IMR-90 (cell line): ENCODE measurements around the gene ETV6. TPM values are rescaled to one million over a fixed set of nuclear protein-coding genes. Genes with fewer than 3 reads are reported as not detected.

Experiments used
- ATAC-seq: fragments of 200-7000 bp; cut with Tn5 transposase; 2 replicates; pipeline ENCODE4 v1.9.1; 2020; ENCODE audit warnings: low read depth, mild to moderate bottlenecking, moderate library complexity
- BruUV-seq: library from RNA; stranded (reverse); fragments of 400-500 nt; replicated peaks from 2 replicates; lab custom pipeline; 2021; lab: Mats Ljungman, UMichigan
- CTCF ChIA-PET: fragments of 300-600 bp; formaldehyde crosslinking; extraction: SDS; loops from one replicate; lab custom pipeline; 2021; ENCODE audit warnings: antibody characterized with exemption; lab: Yijun Ruan, JAX
- POLR2A ChIA-PET: fragments of 300-600 bp; sonication (Branson Sonifier 250); formaldehyde crosslinking; loops from one replicate; lab custom pipeline; 2022; ENCODE audit warnings: antibody characterized with exemption; ENCODE audit not compliant: unreplicated experiment; lab: Charles Lee
- DNase-seq: peaks from one replicate; pipeline ENCODE4 v3.0.0; 2013
- H2AFZ ChIP-seq: replicated peaks from 2 replicates; pipeline ENCODE3; 2013; ENCODE audit warnings: low read length, mild to moderate bottlenecking; ENCODE audit not compliant: poor library complexity
- H2AK5ac ChIP-seq: 2 replicates; pipeline ENCODE4 v1.6.1; 2013; ENCODE audit warnings: low read depth, low read length, inconsistent platforms
- H2AK9ac ChIP-seq: replicated peaks from 2 replicates; pipeline ENCODE3; 2013; ENCODE audit warnings: mild to moderate bottlenecking, low read depth, low read length, moderate library complexity; ENCODE audit not compliant: poor library complexity
- H2BK120ac ChIP-seq: 2 replicates; pipeline ENCODE4 v1.6.1; 2013; ENCODE audit warnings: low read depth, low read length, inconsistent platforms
- H2BK15ac ChIP-seq: 3 replicates; pipeline ENCODE4 v1.6.1; 2013; ENCODE audit warnings: low read depth, low read length, inconsistent platforms
- H2BK20ac ChIP-seq: 2 replicates; pipeline ENCODE4 v1.6.1; 2013; ENCODE audit warnings: low read depth, mild to moderate bottlenecking, inconsistent platforms, low read length, moderate library complexity
- H2BK5ac ChIP-seq: 2 replicates; pipeline ENCODE4 v1.6.1; 2013; ENCODE audit warnings: mild to moderate bottlenecking, low read depth, low read length, inconsistent platforms; ENCODE audit not compliant: poor library complexity, severe bottlenecking
- H3K14ac ChIP-seq: replicated peaks from 2 replicates; pipeline ENCODE4 v1.6.1; 2013; ENCODE audit warnings: low read depth, low read length, inconsistent platforms
- H3K18ac ChIP-seq: 2 replicates; pipeline ENCODE4 v1.6.1; 2013; ENCODE audit warnings: low read depth, low read length, control low read depth
- H3K23ac ChIP-seq: 2 replicates; pipeline ENCODE4 v1.6.1; 2013; ENCODE audit warnings: low read depth, low read length, inconsistent platforms
- H3K27ac ChIP-seq: 2 replicates; pipeline ENCODE4 v1.5.1; 2013; ENCODE audit warnings: mild to moderate bottlenecking, control low read depth, low read length; ENCODE audit not compliant: insufficient read depth
- H3K27me3 ChIP-seq: 2 replicates; pipeline ENCODE4 v1.6.1; 2013; ENCODE audit warnings: low read length; ENCODE audit not compliant: control insufficient read depth, insufficient read depth
- H3K36me3 ChIP-seq: 2 replicates; pipeline ENCODE4 v1.6.1; 2013; ENCODE audit warnings: low read length, mixed read lengths; ENCODE audit not compliant: control insufficient read depth, insufficient read depth
- H3K4ac ChIP-seq: 2 replicates; pipeline ENCODE4 v1.6.1; 2013; ENCODE audit warnings: low read depth, low read length, inconsistent platforms
- H3K4me1 ChIP-seq: 2 replicates; pipeline ENCODE4 v1.6.1; 2013; ENCODE audit warnings: low read length, mixed read lengths; ENCODE audit not compliant: control insufficient read depth, insufficient read depth
- H3K4me2 ChIP-seq: 2 replicates; pipeline ENCODE4 v1.6.1; 2013; ENCODE audit warnings: low read depth, mild to moderate bottlenecking, control low read depth, low read length, moderate library complexity
- H3K4me3 ChIP-seq: 2 replicates; pipeline ENCODE4 v1.5.1; 2013; ENCODE audit warnings: low read depth, mild to moderate bottlenecking, control low read depth, low read length, moderate library complexity; ENCODE audit not compliant: insufficient read depth
- H3K56ac ChIP-seq: 2 replicates; pipeline ENCODE4 v1.6.1; 2013; ENCODE audit warnings: low read length, inconsistent platforms; ENCODE audit not compliant: insufficient read depth; ENCODE audit errors: extremely low read depth
- H3K79me1 ChIP-seq, 2 experiments: 2 replicates each; pipeline ENCODE4 v1.6.1; 2013; ENCODE audit warnings: low read length in 2 of 2, inconsistent platforms in 1 of 2, low read depth in 1 of 2
- H3K9ac ChIP-seq: 2 replicates; pipeline ENCODE4 v1.6.1; 2013; ENCODE audit warnings: low read depth, low read length, control low read depth
- H3K9me1 ChIP-seq: 2 replicates; pipeline ENCODE4 v1.6.1; 2013; ENCODE audit warnings: low read length, inconsistent platforms; ENCODE audit not compliant: insufficient read depth
- H3K9me3 ChIP-seq: 2 replicates; pipeline ENCODE4 v1.6.1; 2013; ENCODE audit warnings: low read length; ENCODE audit not compliant: control insufficient read depth, insufficient read depth
- H4K20me1 ChIP-seq: 2 replicates; pipeline ENCODE4 v1.6.1; 2013; ENCODE audit warnings: low read length, inconsistent platforms; ENCODE audit not compliant: insufficient read depth
- H4K5ac ChIP-seq: 2 replicates; pipeline ENCODE4 v1.6.1; 2013; ENCODE audit warnings: mild to moderate bottlenecking, low read depth, low read length, control low read depth
- H4K8ac ChIP-seq, 2 experiments: 2 replicates each; pipeline ENCODE4 v1.6.1; 2013; ENCODE audit warnings: low read depth in 2 of 2, low read length in 2 of 2, control low read depth in 1 of 2, inconsistent platforms in 1 of 2
- H4K91ac ChIP-seq: 2 replicates; pipeline ENCODE4 v1.6.1; 2013; ENCODE audit warnings: low read depth, low read length, inconsistent platforms; ENCODE audit not compliant: insufficient read depth
- CEBPB ChIP-seq: IDR thresholded peaks from 2 replicates; pipeline ENCODE4 v1.6.1; 2012; ENCODE audit warnings: low read depth, low read length, improper control_type of control experiment
- POLR2A ChIP-seq: IDR thresholded peaks from 2 replicates; pipeline ENCODE4 v1.6.1; 2012; ENCODE audit warnings: mild to moderate bottlenecking, low read depth, low read length
- WGBS, 2 experiments: methylation state at CpG; one replicate each; pipeline versions ENCODE4 v1.1.5 to v1.1.7; 2013; ENCODE audit warnings: missing lambda C conversion rate in 2 of 2; ENCODE audit not compliant: insufficient read length in 1 of 2; ENCODE audit errors: extremely low coverage in 2 of 2; 5-methylcytosine and 5-hydroxymethylcytosine counted together
- dilution Hi-C: fragments of 300-500 bp; cut with HindIII; formaldehyde crosslinking; loops from one replicate; pipeline ENCODE4 v1.14.3; 2018; ENCODE audit warnings: low sequenced_read_pairs; ENCODE audit not compliant: unreplicated experiment
- in situ Hi-C: fragments of 300-500 bp; cut with MboI; formaldehyde crosslinking; loops from 3 replicates; pipeline ENCODE4 v1.14.3; 2019; ENCODE audit warnings: low sequenced_read_pairs, inconsistent platforms, mixed read lengths
- intact Hi-C: fragments of 100-400 bp; cut with micrococcal nuclease; formaldehyde crosslinking; loops from 2 replicates; pipeline ENCODE4 v1.10.0; 2022
- polyA plus RNA-seq, 3 experiments: library from polyadenylated mRNA; depleted of rRNA; stranded (reverse); fragments of >200 nt; gene quantifications; 2 replicates each; pipeline ENCODE4 v1.2.3, GENCODE V29; 2012; ENCODE audit warnings: low replicate concordance in 1 of 3
- total RNA-seq: library from RNA; depleted of rRNA; stranded (reverse); fragments of >200 nt; gene quantifications from 2 replicates; pipeline ENCODE4 v1.2.3, GENCODE V29; 2012
- TF ChIP-seq, protein P1 (sequence below): conservative IDR thresholded peaks from 2 replicates; pipeline ENCODE4 v1.5.1; 2012; ENCODE audit warnings: mild to moderate bottlenecking, low read depth, low read length, improper control_type of control experiment

The ETV6 gene
- total and polyA plus RNA-seq, 2 of the 4 experiments (the other 2 are of a cell fraction) = 8.4 to 9.9 TPM

- peak overlapping the region; percentile 97 for H2BK120ac ChIP-seq
- peaks cover 3% of the 10 kb centered on the region; the same call in 1 of the 2 replicates for H4K20me1 ChIP-seq
- BruUV-seq = TSS peak; percentile 98
- dilution Hi-C loops = no loop called here
- peak overlapping the region; percentile 93 for H3K23ac ChIP-seq
- peak overlapping the region; percentile 86 for H3K18ac ChIP-seq
- no peaks in the 10 kb centered on the region for H3K9me3 ChIP-seq
- H4K5ac ChIP-seq = peak overlapping the region; percentile 94
- H3K4me3 ChIP-seq = no peak overlapping the region
- H3K4me2 ChIP-seq = no peak overlapping the region
- ATAC-seq (peak; percentile 81), DNase-seq (peak; percentile 97)
- POLR2A ChIA-PET = interaction anchor here (0.9 kb wide), 1 partner anchor 9 kb away, joined by 15 read pairs; no protein-coding TSS in a partner anchor
- peak overlapping the region; percentile 96 for H4K91ac ChIP-seq
- TF ChIP-seq CEBPB = 0 out of 2 replicates have a peak, but pooled peaks have one; percentile 23
- TF ChIP-seq, protein P1, sequence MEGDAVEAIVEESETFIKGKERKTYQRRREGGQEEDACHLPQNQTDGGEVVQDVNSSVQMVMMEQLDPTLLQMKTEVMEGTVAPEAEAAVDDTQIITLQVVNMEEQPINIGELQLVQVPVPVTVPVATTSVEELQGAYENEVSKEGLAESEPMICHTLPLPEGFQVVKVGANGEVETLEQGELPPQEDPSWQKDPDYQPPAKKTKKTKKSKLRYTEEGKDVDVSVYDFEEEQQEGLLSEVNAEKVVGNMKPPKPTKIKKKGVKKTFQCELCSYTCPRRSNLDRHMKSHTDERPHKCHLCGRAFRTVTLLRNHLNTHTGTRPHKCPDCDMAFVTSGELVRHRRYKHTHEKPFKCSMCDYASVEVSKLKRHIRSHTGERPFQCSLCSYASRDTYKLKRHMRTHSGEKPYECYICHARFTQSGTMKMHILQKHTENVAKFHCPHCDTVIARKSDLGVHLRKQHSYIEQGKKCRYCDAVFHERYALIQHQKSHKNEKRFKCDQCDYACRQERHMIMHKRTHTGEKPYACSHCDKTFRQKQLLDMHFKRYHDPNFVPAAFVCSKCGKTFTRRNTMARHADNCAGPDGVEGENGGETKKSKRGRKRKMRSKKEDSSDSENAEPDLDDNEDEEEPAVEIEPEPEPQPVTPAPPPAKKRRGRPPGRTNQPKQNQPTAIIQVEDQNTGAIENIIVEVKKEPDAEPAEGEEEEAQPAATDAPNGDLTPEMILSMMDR = no peak
- no peak for TF ChIP-seq POLR2A
- peak overlapping the region; percentile 75 for H2AK9ac ChIP-seq
- 100% methylated on average over 1 of the region's 5 CpGs; no CpG with 5 or more reads in 1 of the 2 experiments for WGBS, 2 experiments
- peak overlapping the region; percentile 67 for H3K9ac ChIP-seq
- peak overlapping the region; percentile 93 for H2BK5ac ChIP-seq
- peaks cover 1% of the 10 kb centered on the region; the same call in 1 of the 2 replicates for H3K36me3 ChIP-seq
- peak overlapping the region; percentile 91 for H3K56ac ChIP-seq
- H2AFZ ChIP-seq = no peak overlapping the region
- CTCF ChIA-PET = interaction anchor here (0.6 to 0.9 kb wide), 2 partner anchors 81 to 126 kb away, joined by 3 read pairs; no protein-coding TSS in a partner anchor
- peak overlapping the region; percentile 98 for H3K27ac ChIP-seq
- in situ Hi-C loops = no loop called here
- peak overlapping the region; percentile 94 for H2AK5ac ChIP-seq
- H3K4me1 ChIP-seq = peaks cover 42% of the 10 kb centered on the region
- H4K8ac ChIP-seq = peak overlapping the region; percentile 91 to 96
- H3K4ac ChIP-seq = peak overlapping the region; percentile 99
- H2BK20ac ChIP-seq = peak overlapping the region; percentile 97
- peak overlapping the region; percentile 95 for H2BK15ac ChIP-seq
- peaks cover 35 to 75% of the 10 kb centered on the region in 2 experiments for H3K79me1 ChIP-seq
- peak overlapping the region; percentile 92 for H3K14ac ChIP-seq
- peaks cover 47% of the 10 kb centered on the region for H3K9me1 ChIP-seq
- intact Hi-C loops = loop anchor here (1.0 to 5.0 kb wide), 4 partner anchors 33 to 235 kb away; no protein-coding TSS in a partner anchor
- H3K27me3 ChIP-seq = no peaks in the 10 kb centered on the region
Observed at GRCh38 chr12:11797317-11797913, 147.9 kb downstream of the ETV6 start.
